ENCODE data around the gene CPEB1.

The CPEB1 gene

DNA sequence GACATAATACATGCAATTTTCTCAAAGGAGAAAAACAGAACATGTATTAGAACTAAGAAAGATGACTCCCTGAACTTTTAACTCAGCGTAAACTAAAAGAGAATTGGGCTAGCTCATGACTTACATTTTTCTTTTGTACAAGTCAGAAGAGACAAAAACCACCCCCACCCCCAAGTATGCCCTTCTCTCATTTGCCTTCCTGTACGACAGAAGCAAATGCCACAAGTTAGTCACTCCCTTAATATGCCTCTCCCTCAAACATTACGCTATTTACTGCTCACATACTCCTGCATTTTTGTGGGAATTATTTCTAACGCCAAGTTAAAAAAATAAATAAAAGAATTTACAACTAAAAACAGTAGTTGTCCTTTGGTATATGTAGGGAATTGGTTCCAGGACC lies 22.0 kb downstream of the CPEB1 start:
- DNase-seq (ENCODE audit: low read depth): peak; percentile 20
- H3K4me3 ChIP-seq (ENCODE audit: control insufficient read depth, low read depth, low read length): no peak overlapping the region
- no peak for TF ChIP-seq CTCF (IDR thresholded peaks at IDR 0.05; ENCODE audit: control insufficient read depth, insufficient read depth, low read depth, low read length, missing control alignments)

DNA sequence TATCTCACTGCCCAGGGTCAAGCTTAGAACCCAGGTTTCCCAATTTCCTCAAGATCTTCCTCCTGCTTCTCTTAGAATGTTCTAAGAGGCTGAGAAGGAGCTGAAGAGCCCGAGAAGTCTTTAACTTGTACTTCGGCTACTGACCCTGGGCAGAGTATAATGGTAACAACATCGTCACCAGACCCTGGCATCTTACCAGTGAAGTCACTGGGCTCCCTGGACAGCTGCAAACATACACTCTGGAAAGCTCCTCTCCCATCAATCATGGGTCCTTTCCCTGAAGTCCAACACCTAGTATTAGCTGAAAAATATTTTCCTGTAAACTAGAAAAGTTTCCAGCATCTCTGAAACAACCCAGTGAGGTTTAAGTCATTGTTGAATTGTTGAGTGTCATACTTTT lies 22.7 kb downstream of the CPEB1 start:
- no peak for TF ChIP-seq CTCF (IDR thresholded peaks at IDR 0.05; ENCODE audit: control insufficient read depth, insufficient read depth, low read depth, low read length, missing control alignments)
- DNase-seq (ENCODE audit: low read depth): no peak
- H3K4me3 ChIP-seq (ENCODE audit: control insufficient read depth, low read depth, low read length): no peak overlapping the region

- no peak for TF ChIP-seq CTCF (IDR thresholded peaks at IDR 0.05; ENCODE audit: control insufficient read depth, insufficient read depth, low read depth, low read length, missing control alignments)
- H3K4me3 ChIP-seq (ENCODE audit: control insufficient read depth, low read depth, low read length): no peak overlapping the region
- DNase-seq (ENCODE audit: low read depth): no peak
Observed at GRCh38 chr15:82624008-82624407, 23.2 kb downstream of the CPEB1 start.

DNA sequence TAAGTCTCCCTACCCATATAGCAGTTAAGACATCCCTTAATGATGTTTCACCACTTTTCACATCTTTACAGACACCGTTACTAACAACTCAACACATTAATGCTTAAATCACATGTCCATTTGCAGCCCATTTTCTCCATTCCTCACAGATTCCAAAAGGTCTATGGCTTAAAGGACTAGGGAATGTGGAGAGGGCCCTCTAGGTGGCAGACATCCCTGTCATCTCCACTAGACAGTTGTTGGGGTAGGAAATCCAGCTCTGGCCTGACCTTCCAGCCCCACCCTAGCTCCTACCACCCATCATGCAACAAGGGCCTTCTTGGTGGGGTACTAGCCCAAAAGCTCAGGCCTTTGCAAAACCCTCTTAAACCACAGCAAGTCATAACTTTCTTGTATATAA lies 25.2 kb downstream of the CPEB1 start:
- TF ChIP-seq CTCF (IDR thresholded peaks at IDR 0.05; ENCODE audit: control insufficient read depth, insufficient read depth, low read depth, low read length, missing control alignments): no peak
- H3K4me3 ChIP-seq (ENCODE audit: control insufficient read depth, low read depth, low read length): no peak overlapping the region
- DNase-seq (ENCODE audit: low read depth): no peak

DNA sequence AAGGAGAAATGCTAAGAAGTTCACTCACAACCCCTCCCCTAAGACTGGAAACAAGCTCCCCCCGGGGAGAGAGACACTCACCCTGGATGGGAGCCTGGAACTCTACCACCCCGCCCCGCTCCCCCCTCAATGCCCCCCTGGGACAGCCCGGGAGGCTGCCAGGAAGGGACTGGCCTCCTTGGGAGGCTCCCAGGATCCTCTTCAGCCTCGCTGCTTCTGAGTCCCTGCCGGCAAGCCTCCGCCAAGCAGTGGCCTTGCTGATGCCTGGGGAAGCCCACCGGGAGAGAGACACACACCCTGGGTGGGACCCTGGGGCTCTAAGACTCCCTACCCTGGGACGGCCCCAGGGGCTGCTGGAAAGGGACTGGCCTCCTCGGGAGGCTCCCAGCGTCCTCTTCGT lies 33.4 kb downstream of the CPEB1 start:
- no peak for TF ChIP-seq CTCF (IDR thresholded peaks at IDR 0.05; ENCODE audit: control insufficient read depth, insufficient read depth, low read depth, low read length, missing control alignments)
- no peak for DNase-seq (ENCODE audit: low read depth)
- no peak overlapping the region for H3K4me3 ChIP-seq (ENCODE audit: control insufficient read depth, low read depth, low read length)

GRCh38 chr15:82611348-82611747 lies 35.8 kb downstream of the CPEB1 start:
- no peak overlapping the region for H3K4me3 ChIP-seq (ENCODE audit: control insufficient read depth, low read depth, low read length)
- TF ChIP-seq CTCF (IDR thresholded peaks at IDR 0.05; ENCODE audit: control insufficient read depth, insufficient read depth, low read depth, low read length, missing control alignments): no peak
- DNase-seq (ENCODE audit: low read depth): no peak

GRCh38 chr15:82602195-82602594 lies 45.0 kb downstream of the CPEB1 start:
- no peak for DNase-seq (ENCODE audit: low read depth)
- no peak for TF ChIP-seq CTCF (IDR thresholded peaks at IDR 0.05; ENCODE audit: control insufficient read depth, insufficient read depth, low read depth, low read length, missing control alignments)
- H3K4me3 ChIP-seq (ENCODE audit: control insufficient read depth, low read depth, low read length): no peak overlapping the region
